ENCODE measurements around the gene TECPR1.

GRCh38 chr7:98216941-98217622, 35.0 kb downstream of the TECPR1 start:
- TF ChIP-seq BCL3 (IDR thresholded peaks at IDR 0.05) (no peak), POLR2AphosphoS2 (conservative IDR thresholded peaks at IDR 0.05; ENCODE audit: low read length) (no peak), JUN (IDR thresholded peaks at IDR 0.05) (no peak), NFE2L2 (conservative IDR thresholded peaks at IDR 0.05; ENCODE audit: low read length) (no peak), CTCF (IDR thresholded peaks at IDR 0.05) (no peak), RAD21 (conservative IDR thresholded peaks at IDR 0.05 in 1 of 2, IDR thresholded peaks at IDR 0.05 in 1 of 2) (no peak), EP300 (IDR thresholded peaks at IDR 0.05) (no peak), HEYL (CRISPR knock-in tag; IDR thresholded peaks at IDR 0.05) (no peak), E2F6 (IDR thresholded peaks at IDR 0.05; ENCODE audit: borderline replicate concordance, low read depth) (no peak), POLR2A (IDR thresholded peaks at IDR 0.05; ENCODE audit: low read length) (no peak)
